ENCODE data around the gene FAH. TPM values are rescaled to one million over a fixed set of nuclear protein-coding genes. Genes with fewer than 3 reads are reported as not detected.
A peak's percentile ranks its signal among the peaks of the same experiment; 100 is the strongest.
"Not testable (repeated sequence)": the region's sequence is repeated elsewhere in the genome, so short reads cannot be mapped to it uniquely, and the experiment has no call there.

The FAH gene
- total RNA-seq, 1 experiment from 2014 or later = 21.5 TPM

DNA sequence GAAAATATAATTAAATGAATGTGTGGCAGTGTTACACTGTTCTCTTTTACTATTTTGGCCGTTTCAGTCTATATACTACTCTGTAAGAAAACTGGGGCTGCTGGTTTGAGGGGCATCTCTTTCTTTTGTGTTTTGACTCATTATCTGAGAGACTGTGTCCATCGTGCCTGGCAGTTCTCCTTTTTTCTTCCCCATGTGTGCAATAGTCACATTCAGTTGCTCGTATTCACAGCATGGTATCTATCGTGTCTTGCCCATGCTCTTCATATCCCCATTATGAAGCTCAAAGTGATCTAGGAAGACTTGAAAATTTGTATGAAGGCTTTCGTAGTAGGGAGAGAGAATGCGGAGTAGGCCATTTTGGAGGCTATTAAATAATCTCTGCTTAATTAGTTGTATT, 29.8 kb upstream of the FAH start:
- H2BK15ac ChIP-seq (ENCODE audit: low read depth, low read length) = no peak overlapping the region
- no peak overlapping the region for H3K9ac ChIP-seq (ENCODE audit: extremely low read depth, insufficient read length, low read length)
- no peak overlapping the region for H3K4me2 ChIP-seq (ENCODE audit: insufficient read depth, insufficient read length, low read length)
- no peak overlapping the region for H4K5ac ChIP-seq (ENCODE audit: insufficient read length, low read depth, low read length)
- no peak overlapping the region for H4K91ac ChIP-seq (ENCODE audit: insufficient read length, low read depth, low read length)
- no peak overlapping the region for H4K8ac ChIP-seq (replicated peaks; ENCODE audit: insufficient read length, low read depth, low read length)
- H3K23me2 ChIP-seq (ENCODE audit: insufficient read length, low read depth, low read length, poor library complexity, severe bottlenecking) = no peaks in the 10 kb centered on the region
- H2BK20ac ChIP-seq (ENCODE audit: low read depth, low read length, poor library complexity, severe bottlenecking) = no peak overlapping the region
- H3K27me3 ChIP-seq (ENCODE audit: insufficient read depth, low read length) = no peaks in the 10 kb centered on the region
- H3K79me1 ChIP-seq (ENCODE audit: insufficient read depth, low read depth, low read length, poor library complexity, severe bottlenecking) = no peaks in the 10 kb centered on the region
- H3K9me3 Mint-ChIP-seq = no peaks in the 10 kb centered on the region
- TF ChIP-seq, protein P1, sequence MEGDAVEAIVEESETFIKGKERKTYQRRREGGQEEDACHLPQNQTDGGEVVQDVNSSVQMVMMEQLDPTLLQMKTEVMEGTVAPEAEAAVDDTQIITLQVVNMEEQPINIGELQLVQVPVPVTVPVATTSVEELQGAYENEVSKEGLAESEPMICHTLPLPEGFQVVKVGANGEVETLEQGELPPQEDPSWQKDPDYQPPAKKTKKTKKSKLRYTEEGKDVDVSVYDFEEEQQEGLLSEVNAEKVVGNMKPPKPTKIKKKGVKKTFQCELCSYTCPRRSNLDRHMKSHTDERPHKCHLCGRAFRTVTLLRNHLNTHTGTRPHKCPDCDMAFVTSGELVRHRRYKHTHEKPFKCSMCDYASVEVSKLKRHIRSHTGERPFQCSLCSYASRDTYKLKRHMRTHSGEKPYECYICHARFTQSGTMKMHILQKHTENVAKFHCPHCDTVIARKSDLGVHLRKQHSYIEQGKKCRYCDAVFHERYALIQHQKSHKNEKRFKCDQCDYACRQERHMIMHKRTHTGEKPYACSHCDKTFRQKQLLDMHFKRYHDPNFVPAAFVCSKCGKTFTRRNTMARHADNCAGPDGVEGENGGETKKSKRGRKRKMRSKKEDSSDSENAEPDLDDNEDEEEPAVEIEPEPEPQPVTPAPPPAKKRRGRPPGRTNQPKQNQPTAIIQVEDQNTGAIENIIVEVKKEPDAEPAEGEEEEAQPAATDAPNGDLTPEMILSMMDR (conservative IDR thresholded peaks at IDR 0.05) = no peak
- H2BK5ac ChIP-seq (ENCODE audit: insufficient read length, low read length) = no peak overlapping the region
- no peak overlapping the region for H2AFZ ChIP-seq (ENCODE audit: low read length)
- H2BK12ac ChIP-seq (ENCODE audit: insufficient read length, low read depth, low read length) = no peak overlapping the region
- H3T11ph ChIP-seq (ENCODE audit: low read length) = no peak overlapping the region
- no peak overlapping the region for H3K14ac ChIP-seq (ENCODE audit: insufficient read depth, low read length)
- no peaks in the 10 kb centered on the region for H3K4me1 ChIP-seq (ENCODE audit: insufficient read depth, low read length)
- H3K4ac ChIP-seq (ENCODE audit: low read depth, low read length) = no peak overlapping the region
- H3K9me3 ChIP-seq (ENCODE audit: control insufficient read depth, low read depth, low read length) = no peaks in the 10 kb centered on the region
- no peak overlapping the region for H3K4me3 Mint-ChIP-seq
- H2BK120ac ChIP-seq (ENCODE audit: low read depth, low read length, poor library complexity, severe bottlenecking) = no peak overlapping the region
- no peaks in the 10 kb centered on the region for H3K79me2 ChIP-seq (ENCODE audit: insufficient read depth, low read length)
- peak overlapping the region in 1 of 3 experiments; percentile 7; a peak in 1 of 7 replicates for H3K27ac Mint-ChIP-seq
- WGBS (ENCODE audit: extremely low coverage, insufficient read length, low lambda C conversion rate) = no CpG with 5 or more reads among the region's 6 CpGs
- H2AK5ac ChIP-seq (ENCODE audit: insufficient read length, low read length) = no peak overlapping the region
- H3K27me3 Mint-ChIP-seq (ENCODE audit: low read depth) = no peaks in the 10 kb centered on the region
- no peak overlapping the region for H3K18ac ChIP-seq (ENCODE audit: insufficient read length, low read depth, low read length)
- H3K23ac ChIP-seq (ENCODE audit: insufficient read length, low read depth, low read length) = no peak overlapping the region
- H3K36me3 Mint-ChIP-seq (ENCODE audit: insufficient read depth in 1 of 3, low read depth in 3 of 3) = peaks cover 7 to 33% (median 29%) of the 10 kb centered on the region in 3 experiments; a peak in 6 of 7 replicates
- H3K56ac ChIP-seq (ENCODE audit: insufficient read length, low read depth, low read length) = no peak overlapping the region
- no peak for DNase-seq
- H3K27ac ChIP-seq (ENCODE audit: insufficient read length, low read depth, low read length) = no peak overlapping the region
- H4K20me1 ChIP-seq (ENCODE audit: control insufficient read depth, insufficient read depth, insufficient read length) = no peaks in the 10 kb centered on the region
- peaks cover 0 to 6% of the 10 kb centered on the region in 2 experiments; a peak in 1 of 4 replicates for H3K4me1 Mint-ChIP-seq

DNA sequence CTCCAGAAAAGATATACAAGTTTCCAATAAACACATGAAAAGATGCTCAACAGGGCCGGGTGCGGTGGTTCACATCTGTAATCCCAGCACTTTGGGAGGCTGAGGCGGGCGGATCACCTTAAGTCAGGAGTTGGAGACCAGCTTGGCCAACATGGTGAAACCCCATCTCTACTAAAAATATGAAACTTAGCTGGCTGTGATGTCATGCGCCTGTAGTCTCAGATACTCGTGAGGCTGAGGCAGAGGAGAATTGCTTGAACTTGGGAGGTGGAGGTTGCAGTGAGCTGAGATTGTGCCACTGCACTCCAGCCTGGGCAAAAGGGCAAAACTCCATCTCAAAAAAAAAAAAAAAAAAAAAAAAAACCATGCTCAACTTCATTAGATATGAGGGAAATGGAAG, 25.5 kb upstream of the FAH start:
- not testable (repeated sequence) for H3K4me1 ChIP-seq (ENCODE audit: insufficient read depth, low read length); H3K27ac ChIP-seq (ENCODE audit: insufficient read length, low read depth, low read length); H2AK5ac ChIP-seq (ENCODE audit: insufficient read length, low read length); H3K4me3 Mint-ChIP-seq; H2AFZ ChIP-seq (ENCODE audit: low read length); H4K91ac ChIP-seq (ENCODE audit: insufficient read length, low read depth, low read length); H3K14ac ChIP-seq (ENCODE audit: insufficient read depth, low read length); H3K79me1 ChIP-seq (ENCODE audit: insufficient read depth, low read depth, low read length, poor library complexity, severe bottlenecking); H3K79me2 ChIP-seq (ENCODE audit: insufficient read depth, low read length); H3K4ac ChIP-seq (ENCODE audit: low read depth, low read length); H2BK12ac ChIP-seq (ENCODE audit: insufficient read length, low read depth, low read length); H3K4me2 ChIP-seq (ENCODE audit: insufficient read depth, insufficient read length, low read length); H3K9ac ChIP-seq (ENCODE audit: extremely low read depth, insufficient read length, low read length); H4K20me1 ChIP-seq (ENCODE audit: control insufficient read depth, insufficient read depth, insufficient read length); H3K4me1 Mint-ChIP-seq; H4K5ac ChIP-seq (ENCODE audit: insufficient read length, low read depth, low read length); H3K27me3 Mint-ChIP-seq (ENCODE audit: low read depth); H3K18ac ChIP-seq (ENCODE audit: insufficient read length, low read depth, low read length); H2BK120ac ChIP-seq (ENCODE audit: low read depth, low read length, poor library complexity, severe bottlenecking); H2BK20ac ChIP-seq (ENCODE audit: low read depth, low read length, poor library complexity, severe bottlenecking); H3K23ac ChIP-seq (ENCODE audit: insufficient read length, low read depth, low read length); H2BK15ac ChIP-seq (ENCODE audit: low read depth, low read length); DNase-seq; H3K56ac ChIP-seq (ENCODE audit: insufficient read length, low read depth, low read length); H3K27ac Mint-ChIP-seq; H3K9me3 ChIP-seq (ENCODE audit: control insufficient read depth, low read depth, low read length); H3K27me3 ChIP-seq (ENCODE audit: insufficient read depth, low read length); H2BK5ac ChIP-seq (ENCODE audit: insufficient read length, low read length); H3T11ph ChIP-seq (ENCODE audit: low read length); H4K8ac ChIP-seq (replicated peaks; ENCODE audit: insufficient read length, low read depth, low read length); H3K23me2 ChIP-seq (ENCODE audit: insufficient read length, low read depth, low read length, poor library complexity, severe bottlenecking); H3K9me3 Mint-ChIP-seq
- no CpG with 5 or more reads among the region's 6 CpGs for WGBS (ENCODE audit: extremely low coverage, insufficient read length, low lambda C conversion rate)
- H3K36me3 Mint-ChIP-seq (ENCODE audit: insufficient read depth in 1 of 3, low read depth in 3 of 3) = peaks cover 7 to 40% (median 31%) of the 10 kb centered on the region in 3 experiments; a peak in 6 of 7 replicates

All from H9 (cell line).